Sigmoid colon (tissue), 7 donors: ENCODE measurements around the gene B3GNT5. TPM values are rescaled to one million over a fixed set of nuclear protein-coding genes. Genes with fewer than 3 reads are reported as not detected.

Experiments
- DNase-seq: peaks from one replicate; pipeline ENCODE4 v3.0.0-alpha.2; 2019
- H3K27ac ChIP-seq, 4 donors: fragments of 200-600 bp; sonication (generic); one replicate each; pipeline ENCODE4 v1.5.1; 2016 to 2019; ENCODE audit warnings: mild to moderate bottlenecking in 1 of 4
- H3K27me3 ChIP-seq, 3 donors: fragments of 200-600 bp; sonication (generic); one replicate each; pipeline ENCODE4 v1.5.1; 2019; ENCODE audit warnings: mild to moderate bottlenecking in 1 of 3
- H3K36me3 ChIP-seq, 4 donors: fragments of 200-600 bp; sonication (generic); one replicate each; pipeline ENCODE4 v1.5.1; 2016 to 2019
- H3K4me1 ChIP-seq, 4 donors: fragments of 200-600 bp; sonication (generic); one replicate each; pipeline ENCODE4 v1.5.1; 2017 to 2019
- H3K4me3 ChIP-seq, 4 donors: fragments of 200-600 bp; sonication (generic); one replicate each; pipeline ENCODE4 v1.5.1; 2017 to 2019; ENCODE audit warnings: mild to moderate bottlenecking in 2 of 4, moderate library complexity in 1 of 4
- H3K9me3 ChIP-seq, 4 donors: fragments of 200-600 bp in 3 of 4; sonication (generic) in 3 of 4; one replicate each; pipeline versions ENCODE4 v1.5.1 to v1.6.1; 2013 to 2019
- EP300 ChIP-seq, 4 donors: sonication (generic); formaldehyde crosslinking; IDR thresholded peaks; one replicate each; pipeline ENCODE4 v1.6.1; 2017; ENCODE audit warnings: antibody characterized with exemption in 4 of 4
- POLR2A ChIP-seq, 2 donors: fragments of 450-650 bp; IDR thresholded peaks; one replicate each; pipeline ENCODE4 v1.6.1; 2016; ENCODE audit warnings: antibody characterized with exemption in 2 of 2, mild to moderate bottlenecking in 2 of 2, moderate library complexity in 2 of 2
- POLR2AphosphoS5 ChIP-seq, 4 donors: sonication (generic); formaldehyde crosslinking; IDR thresholded peaks; one replicate each; pipeline ENCODE4 v1.6.1; 2017; ENCODE audit warnings: antibody characterized with exemption in 4 of 4
- WGBS, 2 donors: extraction: QIAGEN DNeasy Blood & Tissue Kit; methylation state at CpG; one replicate each; pipeline ENCODE4 v1.1.7; 2013; 5-methylcytosine and 5-hydroxymethylcytosine counted together
- intact Hi-C: fragments of 100-400 bp; cut with DNase I; formaldehyde crosslinking; loops from one replicate; pipeline ENCODE4 v1.15.1; 2023
- polyA plus RNA-seq, 3 donors: library from polyadenylated mRNA; stranded (reverse); fragments of 200-250 nt; gene quantifications; one replicate each; pipeline ENCODE4 v1.2.3, GENCODE V29; 2013
- total RNA-seq, 4 donors: library from RNA; depleted of rRNA; stranded (reverse); fragments of >200 nt; gene quantifications; one replicate each; pipeline ENCODE4 v1.1.0, GENCODE V29; 2016
- TF ChIP-seq, protein P1 (sequence below), 4 experiments: fragments of 450-650 bp in 3 of 4; fragments of 200-600 bp in 1 of 4; IDR thresholded peaks; one replicate each; pipeline ENCODE4 v1.5.1; 2016 to 2019; ENCODE audit warnings: antibody characterized with exemption in 4 of 4, mild to moderate bottlenecking in 3 of 4, moderate library complexity in 2 of 4
- donor health status: healthy with polysubstance abuse.
- donor health status: Bipolar disorder and iron deficiency.
- donor health status: healthy.

The B3GNT5 gene
- total and polyA plus RNA-seq, 7 donors = 2.2 to 29.6 (median 4.2) TPM

DNA sequence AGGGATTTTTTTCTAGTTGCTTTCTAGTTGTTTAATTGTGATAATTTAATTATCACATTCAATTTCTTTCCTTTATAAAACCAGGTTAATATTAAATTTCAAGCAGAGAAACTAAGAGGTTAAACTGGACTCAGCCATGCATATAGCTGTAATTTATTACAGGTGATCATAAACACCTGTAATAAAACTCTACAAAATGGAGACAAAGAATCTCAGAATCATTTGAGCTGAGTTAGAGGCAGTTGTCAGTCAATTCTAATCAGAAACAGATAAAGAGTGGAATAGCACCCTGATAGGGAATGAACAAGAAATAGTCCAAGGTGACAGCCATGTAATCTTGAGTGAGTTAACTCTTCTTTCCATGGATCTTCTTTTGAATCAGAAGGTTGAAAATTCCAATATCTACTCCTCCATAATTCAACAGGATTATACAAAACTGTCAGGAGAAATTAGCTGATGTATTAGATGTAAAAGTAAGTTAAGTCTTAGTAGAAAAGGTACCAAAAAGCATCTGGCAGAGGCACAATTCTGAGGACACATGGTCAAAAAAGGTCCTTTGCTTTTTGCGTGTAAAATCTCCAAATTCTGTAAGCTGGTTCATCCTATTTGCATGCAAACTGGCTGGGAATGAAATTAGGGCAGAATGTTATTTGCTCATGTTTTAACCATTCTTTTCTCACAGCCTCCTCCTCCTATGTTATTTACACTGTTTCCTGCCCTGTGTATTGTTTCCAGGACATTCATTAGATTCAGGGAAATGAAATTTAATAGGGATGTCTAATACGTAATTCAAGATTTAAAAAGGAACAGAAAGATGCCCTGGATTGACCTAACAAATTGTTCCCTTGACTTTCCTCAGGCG, 39.4 kb upstream of the B3GNT5 start:
- Histone ChIP-seq H3K4me3 (no peak overlapping the region), H3K27ac (no peak overlapping the region), H3K36me3 (no peaks in the 10 kb centered on the region), H3K9me3 (no peaks in the 10 kb centered on the region), H3K27me3 (no peaks in the 10 kb centered on the region), H3K4me1 (no peaks in the 10 kb centered on the region)
- TF ChIP-seq POLR2AphosphoS5 (IDR thresholded peaks at IDR 0.05) = peak in 1 of 4 donors; percentile 23
- TF ChIP-seq, protein P1, sequence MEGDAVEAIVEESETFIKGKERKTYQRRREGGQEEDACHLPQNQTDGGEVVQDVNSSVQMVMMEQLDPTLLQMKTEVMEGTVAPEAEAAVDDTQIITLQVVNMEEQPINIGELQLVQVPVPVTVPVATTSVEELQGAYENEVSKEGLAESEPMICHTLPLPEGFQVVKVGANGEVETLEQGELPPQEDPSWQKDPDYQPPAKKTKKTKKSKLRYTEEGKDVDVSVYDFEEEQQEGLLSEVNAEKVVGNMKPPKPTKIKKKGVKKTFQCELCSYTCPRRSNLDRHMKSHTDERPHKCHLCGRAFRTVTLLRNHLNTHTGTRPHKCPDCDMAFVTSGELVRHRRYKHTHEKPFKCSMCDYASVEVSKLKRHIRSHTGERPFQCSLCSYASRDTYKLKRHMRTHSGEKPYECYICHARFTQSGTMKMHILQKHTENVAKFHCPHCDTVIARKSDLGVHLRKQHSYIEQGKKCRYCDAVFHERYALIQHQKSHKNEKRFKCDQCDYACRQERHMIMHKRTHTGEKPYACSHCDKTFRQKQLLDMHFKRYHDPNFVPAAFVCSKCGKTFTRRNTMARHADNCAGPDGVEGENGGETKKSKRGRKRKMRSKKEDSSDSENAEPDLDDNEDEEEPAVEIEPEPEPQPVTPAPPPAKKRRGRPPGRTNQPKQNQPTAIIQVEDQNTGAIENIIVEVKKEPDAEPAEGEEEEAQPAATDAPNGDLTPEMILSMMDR (IDR thresholded peaks at IDR 0.05) = no peak
- intact Hi-C loops = no loop called here
- DNase-seq = no peak
- WGBS, 2 donors = 76 to 80% methylated on average over 3 of the region's 3 CpGs

DNA sequence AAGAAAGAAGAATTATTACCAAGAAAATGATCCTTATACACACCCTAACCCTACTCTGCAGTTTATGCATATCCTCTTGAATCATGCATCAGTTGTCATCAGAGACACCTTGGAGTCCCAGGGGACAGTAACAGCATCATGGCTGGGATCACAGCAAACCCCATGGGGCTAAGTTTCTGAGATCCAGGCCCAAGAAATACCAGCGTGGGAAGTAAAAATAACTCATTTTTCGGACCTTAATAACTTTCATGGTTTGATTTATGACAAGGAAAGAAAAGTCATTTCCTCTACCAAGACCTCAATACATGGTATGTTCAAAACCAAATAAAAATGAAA, 38.8 kb upstream of the B3GNT5 start:
- no peak overlapping the region for H3K4me3 ChIP-seq
- TF ChIP-seq POLR2A (IDR thresholded peaks at IDR 0.05) (no peak), EP300 (IDR thresholded peaks at IDR 0.05) (no peak), POLR2AphosphoS5 (IDR thresholded peaks at IDR 0.05) (no peak)
- TF ChIP-seq, protein P1 (IDR thresholded peaks at IDR 0.05) = no peak
- H3K27me3 ChIP-seq = no peaks in the 10 kb centered on the region
- no peaks in the 10 kb centered on the region for H3K4me1 ChIP-seq
- no peaks in the 10 kb centered on the region for H3K9me3 ChIP-seq
- H3K36me3 ChIP-seq = no peaks in the 10 kb centered on the region
- no peak overlapping the region for H3K27ac ChIP-seq
- no peak for DNase-seq
- WGBS, 2 donors = 58 to 85% methylated on average over 2 of the region's 2 CpGs
- intact Hi-C loops = no loop called here

DNA sequence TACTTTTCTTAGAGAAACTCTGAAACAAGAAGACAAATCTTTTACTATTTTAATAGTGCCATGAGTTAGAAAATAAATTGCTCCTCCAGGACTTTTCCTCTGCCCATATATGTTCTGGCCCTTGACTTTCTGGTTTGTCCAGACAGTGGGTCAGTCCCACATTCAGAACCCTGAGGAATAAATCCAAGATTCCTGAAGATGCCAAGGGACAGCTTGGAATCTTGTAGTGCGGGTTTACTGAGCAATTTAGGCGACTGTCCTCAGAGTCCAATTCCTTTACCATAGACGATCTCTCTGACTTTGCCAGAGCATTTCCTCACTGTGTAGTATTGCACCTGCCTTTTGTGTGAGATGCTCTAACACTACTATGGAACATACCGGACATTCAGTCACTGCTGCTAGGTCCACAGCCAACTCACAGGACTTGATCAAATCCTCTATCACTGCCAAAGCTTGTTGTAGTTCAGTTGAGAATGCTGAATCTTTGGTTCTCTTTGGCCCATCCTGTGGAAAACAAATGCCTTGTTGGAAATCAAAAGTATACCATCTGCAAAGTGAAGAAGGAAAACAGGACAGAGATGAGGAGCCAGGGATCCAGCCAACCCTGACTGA, 37.4 kb upstream of the B3GNT5 start:
- Histone ChIP-seq H3K27me3 (no peaks in the 10 kb centered on the region), H3K36me3 (no peaks in the 10 kb centered on the region), H3K9me3 (no peaks in the 10 kb centered on the region), H3K4me3 (no peak overlapping the region), H3K27ac (no peak overlapping the region), H3K4me1 (no peaks in the 10 kb centered on the region)
- intact Hi-C loops = no loop called here
- DNase-seq = no peak
- 90 to 93% methylated on average over 4 of the region's 4 CpGs for WGBS, 2 donors
- TF ChIP-seq POLR2A (IDR thresholded peaks at IDR 0.05) (no peak), POLR2AphosphoS5 (IDR thresholded peaks at IDR 0.05) (no peak), EP300 (IDR thresholded peaks at IDR 0.05) (no peak)
- TF ChIP-seq, protein P1 (IDR thresholded peaks at IDR 0.05) = no peak

DNA sequence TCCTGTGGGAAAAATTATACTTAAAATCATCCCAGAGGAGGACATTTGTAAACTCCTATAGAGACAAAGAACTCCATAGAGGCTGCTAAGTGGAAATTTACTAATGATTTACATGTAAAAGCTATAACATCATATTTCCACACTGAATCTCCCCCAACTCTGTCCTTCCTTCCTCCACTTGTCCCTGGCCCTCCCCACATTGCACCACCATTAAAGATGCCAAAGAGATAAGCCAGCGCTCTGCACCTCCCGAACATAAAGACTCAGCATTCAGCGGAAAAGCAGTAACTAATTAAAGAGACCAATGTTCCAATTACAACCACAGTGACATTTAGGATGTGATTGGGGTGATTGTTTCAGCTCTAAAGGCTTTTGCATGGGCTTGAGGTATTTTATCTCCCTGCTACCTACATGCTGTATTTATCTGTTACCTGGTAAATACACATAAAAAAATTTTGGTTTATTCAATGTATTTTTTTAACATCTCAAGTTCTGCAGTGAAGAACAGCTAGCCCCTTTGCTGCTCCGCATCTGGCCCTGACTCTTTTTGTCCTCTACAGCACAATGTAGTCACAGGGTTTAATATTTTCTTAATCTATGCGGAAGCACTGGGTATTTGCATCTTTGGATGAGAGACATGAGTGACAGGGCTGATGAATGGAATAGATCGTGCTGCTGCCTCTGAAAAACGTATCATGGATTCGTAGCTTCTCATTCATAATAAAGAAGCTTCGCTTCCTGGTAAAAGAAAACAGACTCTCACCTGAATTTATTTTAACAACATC, 35.3 kb upstream of the B3GNT5 start:
- Histone ChIP-seq H3K4me1 (no peaks in the 10 kb centered on the region), H3K36me3 (no peaks in the 10 kb centered on the region), H3K27me3 (no peaks in the 10 kb centered on the region), H3K27ac (no peak overlapping the region), H3K9me3 (no peaks in the 10 kb centered on the region), H3K4me3 (no peak overlapping the region)
- WGBS, 2 donors = 73 to 82% methylated on average over 9 of the region's 9 CpGs
- no peak for DNase-seq
- intact Hi-C loops = no loop called here
- TF ChIP-seq POLR2AphosphoS5 (IDR thresholded peaks at IDR 0.05) (no peak), POLR2A (IDR thresholded peaks at IDR 0.05) (no peak), EP300 (IDR thresholded peaks at IDR 0.05) (no peak)
- TF ChIP-seq, protein P1 (IDR thresholded peaks at IDR 0.05) = no peak
